A673 (cell line): ENCODE measurements around the gene ESR2. TPM values are rescaled to one million over a fixed set of nuclear protein-coding genes. Genes with fewer than 3 reads are reported as not detected.

Source experiments
- BruUV-seq: library from RNA; stranded (reverse); fragments of 400-500 nt; replicated peaks from 2 replicates; lab custom pipeline; 2021; lab: Mats Ljungman, UMichigan
- CTCF ChIA-PET: fragments of 300-600 bp; sonication (Branson Sonifier 250); formaldehyde crosslinking; loops from one replicate; lab custom pipeline; 2022; ENCODE audit warnings: antibody characterized with exemption; lab: Charles Lee
- POLR2A ChIA-PET: fragments of 300-600 bp; sonication (Branson Sonifier 250); formaldehyde crosslinking; loops from one replicate; lab custom pipeline; 2022; ENCODE audit warnings: antibody characterized with exemption; ENCODE audit not compliant: low non-redundant PET; lab: Charles Lee
- DNase-seq: peaks from one replicate; pipeline ENCODE4 v3.0.0-alpha.2; 2015; ENCODE audit warnings: low spot score
- H3K27ac ChIP-seq: fragments of 200-600 bp; sonication (generic); 2 replicates; pipeline ENCODE4 v1.5.1; 2016; ENCODE audit warnings: mixed run types, low read depth, mild to moderate bottlenecking, mixed read lengths, antibody characterized with exemption, low read length; ENCODE audit not compliant: poor library complexity, severe bottlenecking
- H3K27me3 ChIP-seq: fragments of 200-600 bp; sonication (generic); replicated peaks from 2 replicates; pipeline ENCODE4 v1.6.1; 2017; ENCODE audit warnings: mixed run types, low read depth, mild to moderate bottlenecking, mixed read lengths, antibody characterized with exemption, low read length; ENCODE audit not compliant: insufficient read depth, poor library complexity
- H3K36me3 ChIP-seq: fragments of 200-600 bp; sonication (generic); 2 replicates; pipeline ENCODE4 v1.6.1; 2016; ENCODE audit warnings: mixed run types, mild to moderate bottlenecking, mixed read lengths, antibody characterized with exemption, low read length; ENCODE audit not compliant: insufficient read depth, poor library complexity, severe bottlenecking
- H3K4me1 ChIP-seq: fragments of 200-600 bp; sonication (generic); 2 replicates; pipeline ENCODE4 v1.6.1; 2017; ENCODE audit warnings: mixed run types, mild to moderate bottlenecking, mixed read lengths, antibody characterized with exemption, low read length; ENCODE audit not compliant: insufficient read depth, poor library complexity, severe bottlenecking
- H3K4me3 ChIP-seq: fragments of 200-600 bp; sonication (generic); 2 replicates; pipeline ENCODE4 v1.5.1; 2016; ENCODE audit warnings: low read depth, mixed run types, mild to moderate bottlenecking, mixed read lengths, low read length; ENCODE audit not compliant: poor library complexity, severe bottlenecking
- H3K9me3 ChIP-seq: fragments of 200-600 bp; sonication (generic); 2 replicates; pipeline ENCODE4 v1.6.1; 2016; ENCODE audit warnings: mixed run types, low read depth, mild to moderate bottlenecking, mixed read lengths, antibody characterized with exemption, low read length; ENCODE audit not compliant: poor library complexity, severe bottlenecking
- EZH2 ChIP-seq: fragments of 200-600 bp; sonication (generic); IDR thresholded peaks from 2 replicates; pipeline ENCODE4 v1.6.1; 2017; ENCODE audit warnings: borderline replicate concordance, low read depth, mild to moderate bottlenecking, mixed read lengths, antibody characterized with exemption, low read length; ENCODE audit not compliant: poor library complexity, severe bottlenecking
- intact Hi-C: fragments of 100-400 bp; cut with micrococcal nuclease; formaldehyde crosslinking; loops from one replicate; pipeline ENCODE4 v1.10.0; 2022; ENCODE audit not compliant: unreplicated experiment
- total RNA-seq: library from RNA; stranded (reverse); gene quantifications from 2 replicates; pipeline ENCODE4 v1.2.3, GENCODE V29; 2021
- TF ChIP-seq, protein P1 (sequence below): fragments of 300-800, 200-600 bp; sonication (generic); conservative IDR thresholded peaks from 2 replicates; pipeline ENCODE4 v1.5.1; 2017; ENCODE audit warnings: low read depth, mild to moderate bottlenecking, antibody characterized with exemption, low read length, moderate library complexity, mixed read lengths

Gene ESR2
- total RNA-seq, 1 experiment from 2014 or later, result 0.71 TPM

DNA sequence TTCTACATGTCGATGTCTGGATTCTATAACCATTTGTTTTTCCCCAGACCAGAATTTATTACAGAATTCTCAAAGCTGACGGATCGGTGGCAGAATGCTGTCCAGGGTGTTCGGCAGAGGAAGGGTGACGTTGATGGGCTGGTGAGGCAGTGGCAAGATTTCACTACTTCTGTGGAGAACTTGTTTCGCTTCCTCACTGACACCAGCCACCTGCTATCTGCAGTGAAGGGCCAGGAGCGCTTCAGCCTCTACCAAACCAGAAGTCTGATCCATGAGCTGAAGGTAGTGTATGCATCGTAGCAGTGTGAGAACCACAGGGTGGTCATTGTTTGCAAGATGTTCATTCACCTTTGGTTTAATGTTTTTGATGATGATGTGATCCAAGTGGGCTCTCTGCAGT lies 124.0 kb downstream of the ESR2 start:
- no peak for DNase-seq
- ChIA-PET CTCF (no interaction called here), POLR2A (no interaction called here)
- Histone ChIP-seq H3K27me3 (no peaks in the 10 kb centered on the region), H3K9me3 (no peaks in the 10 kb centered on the region), H3K4me1 (no peaks in the 10 kb centered on the region), H3K36me3 (peaks cover 6% of the 10 kb centered on the region), H3K4me3 (no peak overlapping the region), H3K27ac (no peak overlapping the region)
- intact Hi-C loops, result no loop called here
- BruUV-seq, result no TSS peak
- TF ChIP-seq, protein P1, sequence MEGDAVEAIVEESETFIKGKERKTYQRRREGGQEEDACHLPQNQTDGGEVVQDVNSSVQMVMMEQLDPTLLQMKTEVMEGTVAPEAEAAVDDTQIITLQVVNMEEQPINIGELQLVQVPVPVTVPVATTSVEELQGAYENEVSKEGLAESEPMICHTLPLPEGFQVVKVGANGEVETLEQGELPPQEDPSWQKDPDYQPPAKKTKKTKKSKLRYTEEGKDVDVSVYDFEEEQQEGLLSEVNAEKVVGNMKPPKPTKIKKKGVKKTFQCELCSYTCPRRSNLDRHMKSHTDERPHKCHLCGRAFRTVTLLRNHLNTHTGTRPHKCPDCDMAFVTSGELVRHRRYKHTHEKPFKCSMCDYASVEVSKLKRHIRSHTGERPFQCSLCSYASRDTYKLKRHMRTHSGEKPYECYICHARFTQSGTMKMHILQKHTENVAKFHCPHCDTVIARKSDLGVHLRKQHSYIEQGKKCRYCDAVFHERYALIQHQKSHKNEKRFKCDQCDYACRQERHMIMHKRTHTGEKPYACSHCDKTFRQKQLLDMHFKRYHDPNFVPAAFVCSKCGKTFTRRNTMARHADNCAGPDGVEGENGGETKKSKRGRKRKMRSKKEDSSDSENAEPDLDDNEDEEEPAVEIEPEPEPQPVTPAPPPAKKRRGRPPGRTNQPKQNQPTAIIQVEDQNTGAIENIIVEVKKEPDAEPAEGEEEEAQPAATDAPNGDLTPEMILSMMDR, result no peak
- no peak for TF ChIP-seq EZH2

DNA sequence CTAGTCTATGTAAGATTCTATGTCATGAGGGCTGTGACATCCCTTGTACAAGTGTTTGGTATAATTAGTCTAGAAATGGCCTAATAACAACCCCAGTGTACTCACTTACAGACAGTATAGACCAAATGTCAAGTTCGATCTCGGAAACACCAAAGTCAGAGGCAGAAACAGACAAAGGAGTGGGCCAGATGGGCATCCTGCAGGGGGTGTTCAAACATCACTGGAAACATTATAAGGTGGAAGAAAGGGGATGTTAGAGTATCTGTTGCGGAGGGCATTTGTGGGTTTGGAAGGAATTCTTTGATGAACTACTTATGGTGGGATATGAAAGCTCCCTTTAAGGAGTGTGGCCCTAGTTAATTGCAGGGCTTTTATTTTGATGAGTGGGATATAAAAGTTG lies 134.6 kb downstream of the ESR2 start:
- ChIA-PET CTCF (no interaction called here), POLR2A (no interaction called here)
- Histone ChIP-seq H3K9me3 (no peaks in the 10 kb centered on the region), H3K36me3 (peaks cover 15% of the 10 kb centered on the region), H3K4me3 (no peak overlapping the region), H3K27me3 (no peaks in the 10 kb centered on the region), H3K27ac (no peak overlapping the region), H3K4me1 (no peaks in the 10 kb centered on the region)
- DNase-seq, result no peak
- no peak for TF ChIP-seq EZH2
- TF ChIP-seq, protein P1, result 0 out of 2 replicates have a peak, but pooled peaks have one; percentile 13
- no TSS peak for BruUV-seq
- intact Hi-C loops, result no loop called here

DNA sequence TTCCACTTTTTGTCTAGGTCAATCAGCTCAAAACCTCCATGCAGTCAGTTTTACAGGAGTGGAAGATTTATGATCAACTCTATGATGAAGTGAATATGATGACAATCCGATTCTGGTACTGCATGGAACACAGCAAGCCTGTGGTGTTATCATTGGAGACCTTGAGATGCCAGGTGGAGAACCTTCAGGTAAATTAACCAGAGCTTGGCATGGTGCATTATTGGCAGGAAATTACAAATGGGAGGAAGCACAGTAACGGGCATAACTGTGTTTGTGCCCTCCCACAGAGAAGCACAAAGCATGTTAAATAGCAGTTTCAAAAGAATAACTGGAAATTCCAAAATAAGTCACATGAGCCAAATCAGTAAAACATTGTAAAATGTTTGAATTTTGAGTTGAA lies 135.6 kb downstream of the ESR2 start:
- H3K9me3 ChIP-seq, result no peaks in the 10 kb centered on the region
- TF ChIP-seq, protein P1, result no peak
- no peak for TF ChIP-seq EZH2
- POLR2A ChIA-PET, result interaction anchor here (0.6 kb wide), 1 partner anchor 65 kb away, joined by 3 read pairs; no protein-coding TSS in a partner anchor
- DNase-seq, result no peak
- H3K36me3 ChIP-seq, result peaks cover 11% of the 10 kb centered on the region
- no TSS peak for BruUV-seq
- CTCF ChIA-PET, result no interaction called here
- intact Hi-C loops, result no loop called here
- H3K27ac ChIP-seq, result no peak overlapping the region
- no peak overlapping the region for H3K4me3 ChIP-seq
- no peaks in the 10 kb centered on the region for H3K27me3 ChIP-seq
- no peaks in the 10 kb centered on the region for H3K4me1 ChIP-seq
